HG02970 (cell line): Measurements from ENCODE around the gene ZNF154.

Source experiments
- ATAC-seq: cut with Tn5 transposase; IDR thresholded peaks from one replicate; pipeline ENCODE4 v1.9.1; 2021; ENCODE audit warnings: mild to moderate bottlenecking, moderate library complexity, moderate number of reproducible peaks; ENCODE audit not compliant: unreplicated experiment, low FRiP score

The ZNF154 gene

DNA sequence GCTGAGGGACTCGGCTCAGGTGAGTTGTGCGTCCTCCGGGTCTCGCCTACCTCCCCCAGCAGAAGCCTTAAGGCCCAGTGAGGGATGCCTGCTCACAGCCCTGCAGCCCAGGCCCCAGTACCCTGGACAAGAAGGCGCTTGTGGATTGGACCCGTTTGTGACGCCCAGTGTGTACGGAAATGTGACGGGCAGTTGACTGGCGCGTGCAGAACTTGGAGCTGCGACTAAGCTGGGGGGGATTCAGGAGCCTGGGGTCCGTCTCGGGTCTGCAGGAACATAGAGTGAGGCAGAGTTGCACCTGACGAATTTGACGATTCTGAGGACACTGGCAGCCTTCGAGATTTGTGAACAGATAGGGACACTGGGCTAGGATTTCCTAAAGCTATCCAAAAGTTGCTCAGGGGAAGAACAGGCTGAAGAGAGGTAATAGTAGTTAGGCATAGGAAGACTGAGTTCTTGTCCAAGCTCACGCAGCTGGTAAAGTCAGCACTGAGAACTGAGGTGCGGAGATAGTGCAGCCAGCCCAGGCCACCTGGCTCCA, 26.7 kb downstream of the ZNF154 start:
- ATAC-seq = no peak

DNA sequence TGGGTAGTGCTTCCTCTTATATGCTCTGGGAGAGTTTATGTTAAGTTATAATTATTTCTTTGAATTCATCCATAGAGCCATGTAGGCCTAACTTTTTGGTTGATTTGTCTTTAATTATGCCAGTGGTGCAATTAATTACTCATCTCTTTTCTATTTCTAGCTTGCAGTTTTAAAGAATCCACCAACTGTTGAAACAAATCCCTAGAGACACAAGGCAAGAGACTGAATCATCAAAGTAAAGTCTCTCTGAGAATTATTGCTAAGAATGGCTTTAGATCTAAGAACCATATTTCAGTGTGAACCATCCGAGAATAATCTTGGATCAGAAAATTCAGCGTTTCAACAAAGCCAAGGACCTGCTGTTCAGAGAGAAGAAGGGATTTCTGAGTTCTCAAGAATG, 33.1 kb downstream of the ZNF154 start:
- no peak for ATAC-seq

DNA sequence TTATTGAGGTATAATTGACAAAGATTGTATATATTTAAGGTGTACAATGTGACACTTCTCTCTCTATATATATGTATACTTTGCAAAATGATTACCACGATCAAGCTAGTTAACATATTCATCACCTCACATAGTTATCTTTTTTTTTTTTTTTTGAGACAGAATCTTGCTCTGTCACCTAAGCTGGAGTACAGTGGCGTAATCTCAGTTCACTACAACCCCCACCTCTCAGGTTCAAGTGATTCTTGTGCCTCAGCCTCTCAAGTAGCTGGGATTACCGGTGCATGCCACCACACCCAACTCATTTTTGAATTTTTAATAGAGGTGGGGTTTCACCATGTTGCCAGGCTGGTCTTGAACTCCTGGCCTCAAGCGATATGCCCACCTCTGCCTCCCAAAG, 36.5 kb downstream of the ZNF154 start:
- ATAC-seq = no peak

DNA sequence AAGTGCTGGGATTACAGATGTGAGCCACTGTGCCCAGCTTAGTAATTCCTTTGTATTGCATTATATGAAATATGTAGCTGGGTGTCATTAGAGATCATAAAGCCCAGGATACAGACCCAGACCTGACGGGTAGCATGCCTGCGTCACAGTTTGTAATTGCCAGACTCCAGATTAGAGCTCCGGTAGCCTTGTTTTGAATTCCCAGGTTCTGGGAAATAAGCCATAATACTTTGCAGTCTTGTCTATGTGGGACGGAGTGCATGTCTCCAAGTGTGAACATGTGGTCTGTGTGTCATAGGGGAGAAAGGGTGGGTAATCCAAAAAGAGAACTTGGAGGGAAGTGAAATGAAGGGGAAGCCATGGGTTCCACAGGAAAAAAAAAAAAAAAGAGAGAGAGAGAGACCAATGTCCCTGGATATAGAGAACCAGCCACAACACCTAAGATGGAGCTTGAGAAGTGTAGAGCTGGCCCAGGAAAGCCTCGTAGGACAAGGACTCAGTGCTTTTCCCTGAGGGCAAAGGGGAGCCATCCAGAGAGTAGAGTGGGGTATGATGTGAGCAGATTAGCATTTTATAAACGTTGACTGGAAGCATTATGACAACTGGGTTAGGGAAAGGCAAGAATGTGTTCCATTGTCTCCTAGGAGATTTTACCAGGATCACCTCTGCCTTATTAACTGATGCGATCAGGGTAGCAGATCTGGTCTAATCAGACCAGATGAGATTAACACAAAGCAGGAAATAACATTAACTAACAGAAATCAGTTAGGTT, 37.7 kb downstream of the ZNF154 start:
- ATAC-seq = no peak

DNA sequence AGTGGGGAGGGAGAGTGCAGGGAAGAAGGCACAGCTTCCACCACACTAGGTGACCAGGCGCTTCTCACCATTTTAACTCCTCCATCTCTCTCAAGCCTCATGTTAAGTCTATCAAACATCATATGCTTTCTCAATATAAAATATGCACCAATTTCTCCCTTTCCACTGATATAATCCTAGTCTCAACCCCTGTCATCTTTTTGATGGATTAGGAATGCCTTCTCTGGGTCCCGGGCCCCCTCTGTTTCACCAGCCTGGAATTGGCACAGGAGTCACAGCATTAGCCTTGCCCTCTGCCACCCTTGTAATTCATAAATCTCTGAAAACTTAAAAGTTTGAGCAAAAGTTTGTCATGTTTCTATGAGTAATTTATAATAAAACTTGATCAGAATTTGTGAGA, 40.4 kb downstream of the ZNF154 start, which contains the start of gene ZSCAN4:
Gene ZSCAN4, plus strand, starts transcription at position 301 of the 400 bp plus-strand sequence. CDS start 7,211 bp downstream, outside the sequence.
- ATAC-seq = no peak

DNA sequence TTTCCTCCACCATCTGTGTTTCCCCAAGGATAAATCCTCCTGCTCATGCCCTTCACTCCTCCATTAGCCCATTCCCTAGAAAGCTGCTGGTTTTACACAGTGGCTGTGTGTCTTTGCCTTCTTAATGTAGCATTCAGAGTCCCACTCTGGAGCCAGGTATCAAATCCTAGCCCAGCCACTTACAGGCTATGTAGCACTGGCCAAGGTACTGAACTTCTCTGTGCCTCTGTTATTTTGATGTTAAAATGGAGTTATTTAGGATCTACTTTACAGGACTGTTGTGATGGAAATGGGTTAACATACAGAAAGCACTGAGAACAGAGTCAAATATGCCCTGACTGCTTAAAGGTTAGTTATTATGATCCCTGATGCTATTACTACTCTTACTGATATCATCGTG, 41.8 kb downstream of the ZNF154 start:
- no peak for ATAC-seq

DNA sequence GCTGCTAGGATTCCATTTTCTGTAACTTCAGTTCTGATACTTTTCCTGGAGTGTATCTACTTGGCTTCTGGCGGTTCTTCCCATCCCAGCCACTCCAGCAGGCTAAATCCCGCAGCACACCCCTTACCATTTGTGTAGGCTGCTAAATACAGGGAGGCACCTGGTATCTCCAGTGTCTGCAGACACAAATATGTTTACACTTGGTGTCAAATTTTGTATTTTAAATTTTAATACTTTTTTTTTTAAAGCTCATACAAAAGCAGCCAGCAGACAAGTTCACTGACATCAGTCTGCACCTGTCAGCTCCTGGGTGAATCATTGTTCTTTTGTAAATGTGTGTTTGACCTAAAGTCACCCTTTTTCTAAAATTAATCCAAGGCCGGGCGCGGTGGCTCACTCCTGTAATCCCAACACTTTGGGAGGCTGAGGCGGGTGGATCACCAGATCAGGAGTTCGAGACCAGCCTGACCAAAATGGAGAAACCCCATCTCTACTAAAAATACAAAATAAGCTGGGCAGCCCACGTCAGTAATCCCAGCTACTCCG, 43.7 kb downstream of the ZNF154 start:
- ATAC-seq = no peak

DNA sequence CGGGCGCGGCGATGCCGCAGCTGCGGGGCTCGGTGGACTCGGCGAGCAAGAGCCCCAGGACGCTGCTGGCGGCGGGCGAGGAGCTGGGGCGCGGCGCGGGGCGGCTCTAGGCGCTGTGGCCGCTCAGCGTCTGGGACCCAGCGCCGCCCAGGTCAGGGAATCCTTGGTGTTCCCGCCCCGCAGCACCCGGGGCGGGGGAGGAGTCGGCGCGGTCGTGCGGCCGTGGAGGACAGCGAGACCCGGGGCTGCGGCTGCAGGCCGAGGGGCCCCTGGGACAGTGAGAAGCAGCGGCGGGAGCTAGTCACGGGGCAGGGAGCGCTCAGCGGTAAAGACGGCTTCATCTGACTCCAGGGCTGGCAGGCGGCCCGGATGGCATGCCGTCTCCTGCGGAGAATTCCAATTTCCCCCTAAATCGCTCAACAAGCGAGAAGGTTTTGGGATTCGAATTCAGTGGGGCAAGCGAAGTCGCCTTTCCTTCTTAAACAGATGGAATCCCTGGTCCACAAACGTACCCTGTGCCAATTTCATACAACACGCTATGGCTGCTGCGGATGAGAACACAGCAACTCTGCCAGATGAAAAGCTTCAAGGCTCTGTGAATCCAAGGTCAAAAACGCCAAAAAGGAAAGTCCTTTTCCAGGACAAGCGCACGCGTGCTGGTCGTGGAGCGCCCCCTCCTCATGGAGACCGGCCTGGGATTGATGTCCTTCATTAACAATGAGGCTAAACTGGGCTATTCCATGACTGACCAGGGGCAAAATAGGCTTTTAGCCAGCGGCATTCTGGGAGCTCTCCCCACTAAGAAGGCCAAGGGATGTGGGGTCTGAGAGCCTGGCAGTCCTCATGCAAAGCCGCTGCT, 44.5 kb downstream of the ZNF154 start:
- no peak for ATAC-seq

DNA sequence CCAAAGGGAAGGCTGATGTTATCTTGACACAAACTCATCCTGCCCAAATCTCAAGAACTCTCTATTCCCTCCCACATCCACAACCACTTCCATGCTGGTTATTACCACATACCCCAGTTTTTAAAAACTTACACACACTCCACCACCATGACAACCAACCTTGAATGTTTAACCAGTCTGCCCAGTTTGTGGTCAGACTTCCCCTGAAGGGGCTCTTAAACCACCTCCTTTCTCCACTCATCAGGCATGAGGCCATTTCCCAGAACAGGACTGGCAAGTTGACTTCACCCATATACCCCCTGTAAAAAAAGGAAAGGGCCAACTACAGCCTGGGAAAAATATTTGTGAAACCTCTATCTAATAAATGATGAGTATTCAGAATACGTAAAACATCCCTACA, 52.7 kb downstream of the ZNF154 start:
- ATAC-seq = no peak

DNA sequence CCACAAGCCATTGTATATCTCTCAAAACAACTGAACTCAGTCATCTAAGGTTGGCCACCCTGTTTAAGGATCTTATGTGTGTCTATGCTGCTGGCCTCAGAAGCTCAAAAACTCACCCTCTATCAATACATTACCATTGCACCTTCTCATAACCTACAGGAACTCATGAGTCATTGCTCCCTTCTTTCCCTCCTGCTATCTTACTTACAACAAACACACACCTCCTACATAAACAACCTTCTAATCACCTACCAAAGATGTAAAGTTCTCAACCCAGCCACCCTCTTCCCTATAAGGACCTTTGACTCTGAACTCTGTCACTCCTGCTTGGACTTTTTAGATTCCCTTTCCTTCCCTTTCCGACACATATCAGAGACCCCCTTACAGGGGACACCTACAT, 53.6 kb downstream of the ZNF154 start:
- no peak for ATAC-seq

DNA sequence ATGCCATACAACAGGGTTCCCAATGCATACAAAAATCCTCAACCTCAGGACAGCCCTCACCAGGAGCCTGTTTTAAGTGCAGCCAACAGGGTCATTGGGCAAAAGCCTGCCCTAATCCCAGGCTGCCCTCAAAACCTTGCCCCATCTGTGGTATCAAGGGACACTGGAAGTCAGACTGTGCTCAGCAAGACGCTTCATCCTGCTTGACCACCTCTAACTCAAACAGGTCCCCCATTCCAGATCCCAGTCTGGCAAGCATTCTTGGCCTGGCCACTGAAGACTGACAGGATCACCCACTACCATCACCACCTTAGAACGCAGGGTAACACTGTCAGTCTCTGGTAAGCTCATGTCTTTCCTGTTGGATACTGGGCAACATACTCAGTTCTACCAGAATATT, 55.3 kb downstream of the ZNF154 start:
- ATAC-seq = no peak

DNA sequence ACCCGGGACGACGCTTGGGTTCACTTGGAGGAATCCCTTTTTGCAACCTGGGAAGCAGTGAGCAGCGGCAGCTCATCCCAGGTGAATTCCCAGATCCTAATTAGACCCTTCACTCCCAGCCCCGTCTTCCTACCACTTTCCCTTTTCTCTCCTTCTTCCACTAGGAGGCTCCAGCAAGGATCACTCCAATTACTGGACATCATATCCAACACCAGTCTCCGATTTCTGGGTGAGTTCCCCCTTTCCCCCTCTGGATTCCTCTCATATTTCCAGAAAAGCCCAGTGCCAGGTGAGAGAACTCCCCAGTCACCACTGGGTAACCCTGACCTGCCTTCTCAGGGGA, 57.4 kb downstream of the ZNF154 start:
- no peak for ATAC-seq

DNA sequence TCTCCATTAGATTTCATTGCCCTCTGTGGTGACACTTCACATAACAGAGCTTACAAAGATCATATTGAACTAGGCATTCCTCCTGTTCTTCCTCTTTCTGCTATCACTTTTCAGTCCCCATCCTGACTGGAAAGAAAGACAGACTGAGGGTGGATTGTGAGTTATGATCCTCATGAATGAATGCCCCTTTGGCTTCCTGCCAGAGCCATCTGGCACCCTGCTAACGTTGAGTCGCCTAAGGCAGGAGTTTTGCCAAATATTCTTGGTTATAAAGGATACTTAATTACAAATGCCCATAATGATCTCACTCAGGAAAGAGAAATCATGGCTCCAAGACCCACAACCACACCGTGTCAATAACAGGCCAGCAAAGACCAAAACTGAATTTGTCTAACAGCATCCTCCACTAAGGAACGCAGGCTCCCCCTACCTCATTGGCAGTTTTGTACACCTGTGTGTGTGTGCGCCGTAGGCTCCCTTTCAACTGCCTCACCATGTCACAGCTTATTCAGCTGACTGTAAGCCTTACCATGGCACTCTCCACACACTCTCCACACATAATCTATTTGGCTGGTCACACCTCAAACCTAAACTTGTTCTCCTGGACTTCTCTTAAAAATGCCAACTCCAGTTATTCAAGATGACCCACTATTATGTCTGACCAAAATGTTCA, 60.5 kb downstream of the ZNF154 start:
- ATAC-seq = no peak
